GM12865 (cell line): Measurements from ENCODE around the gene ERP27.

Source experiments
- DNase-seq: peaks from one replicate; pipeline ENCODE4 v3.0.0; 2010; ENCODE audit warnings: low read depth
- H3K4me3 ChIP-seq: 2 replicates; pipeline ENCODE4 v1.5.1; 2011; ENCODE audit warnings: mild to moderate bottlenecking, low read depth, low read length, control low read depth
- TF ChIP-seq, protein P1 (sequence below): IDR thresholded peaks from 2 replicates; pipeline ENCODE4 v1.5.1; 2011; ENCODE audit warnings: low read length, control low read depth, low read depth, inconsistent platforms; ENCODE audit not compliant: insufficient read depth; ENCODE audit errors: missing control alignments

Gene ERP27

DNA sequence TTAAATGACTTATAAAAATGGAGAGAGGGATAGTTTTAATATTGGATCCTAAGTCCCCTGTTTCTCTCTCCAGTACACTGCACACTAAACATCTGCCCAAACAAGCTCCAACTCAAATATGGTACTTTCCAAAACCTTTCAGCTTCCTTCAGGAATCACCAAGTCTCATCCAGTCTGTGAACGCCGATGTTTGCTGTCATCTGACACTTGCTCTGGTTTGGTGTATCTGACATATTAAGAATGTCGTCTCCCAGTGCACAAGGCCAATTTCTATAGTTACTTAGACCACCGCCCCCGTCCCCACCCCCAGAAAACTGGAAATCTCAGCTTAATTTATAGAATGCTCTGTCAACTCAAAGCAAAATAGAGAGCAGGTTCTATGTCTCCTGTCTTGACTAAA lies 47.6 kb downstream of the ERP27 start:
- TF ChIP-seq, protein P1, sequence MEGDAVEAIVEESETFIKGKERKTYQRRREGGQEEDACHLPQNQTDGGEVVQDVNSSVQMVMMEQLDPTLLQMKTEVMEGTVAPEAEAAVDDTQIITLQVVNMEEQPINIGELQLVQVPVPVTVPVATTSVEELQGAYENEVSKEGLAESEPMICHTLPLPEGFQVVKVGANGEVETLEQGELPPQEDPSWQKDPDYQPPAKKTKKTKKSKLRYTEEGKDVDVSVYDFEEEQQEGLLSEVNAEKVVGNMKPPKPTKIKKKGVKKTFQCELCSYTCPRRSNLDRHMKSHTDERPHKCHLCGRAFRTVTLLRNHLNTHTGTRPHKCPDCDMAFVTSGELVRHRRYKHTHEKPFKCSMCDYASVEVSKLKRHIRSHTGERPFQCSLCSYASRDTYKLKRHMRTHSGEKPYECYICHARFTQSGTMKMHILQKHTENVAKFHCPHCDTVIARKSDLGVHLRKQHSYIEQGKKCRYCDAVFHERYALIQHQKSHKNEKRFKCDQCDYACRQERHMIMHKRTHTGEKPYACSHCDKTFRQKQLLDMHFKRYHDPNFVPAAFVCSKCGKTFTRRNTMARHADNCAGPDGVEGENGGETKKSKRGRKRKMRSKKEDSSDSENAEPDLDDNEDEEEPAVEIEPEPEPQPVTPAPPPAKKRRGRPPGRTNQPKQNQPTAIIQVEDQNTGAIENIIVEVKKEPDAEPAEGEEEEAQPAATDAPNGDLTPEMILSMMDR = no peak
- no peak overlapping the region for H3K4me3 ChIP-seq
- no peak for DNase-seq

GRCh38 chr12:14886271-14886670 lies 52.1 kb downstream of the ERP27 start:
- TF ChIP-seq, protein P1 = no peak
- no peak for DNase-seq
- H3K4me3 ChIP-seq = no peak overlapping the region

DNA sequence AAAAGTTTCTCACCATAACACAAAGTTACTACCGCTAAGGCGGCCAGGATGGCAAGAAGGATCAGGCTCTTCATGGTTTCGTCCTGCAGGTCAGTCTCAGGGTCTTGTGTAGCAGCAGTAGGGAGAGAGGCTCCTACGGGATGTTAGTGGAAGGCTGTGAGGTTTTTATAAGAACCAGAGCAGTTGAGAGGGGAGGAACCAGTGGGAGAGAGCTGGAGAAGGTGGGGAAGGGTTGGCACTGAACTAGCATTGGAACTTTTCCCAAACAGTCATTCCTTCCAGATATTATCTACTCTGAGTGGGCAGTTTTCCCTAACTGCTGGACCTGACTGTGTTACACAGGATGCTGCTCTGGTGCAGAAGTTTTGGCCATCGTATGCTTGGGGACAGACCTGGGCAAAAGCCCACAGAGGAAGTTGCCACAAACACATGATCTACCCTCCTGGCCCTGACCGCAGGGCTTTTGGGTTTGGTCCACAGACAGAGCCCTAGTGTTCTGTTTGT lies 52.6 kb downstream of the ERP27 start, which contains the start of gene MGP:
MGP (minus strand) TSS at position 137 of the 504 bp plus-strand sequence; CDS start at position 74, 63 bp downstream.
- no peak for DNase-seq
- TF ChIP-seq, protein P1 = no peak
- H3K4me3 ChIP-seq = no peak within 1 kb of the TSS

DNA sequence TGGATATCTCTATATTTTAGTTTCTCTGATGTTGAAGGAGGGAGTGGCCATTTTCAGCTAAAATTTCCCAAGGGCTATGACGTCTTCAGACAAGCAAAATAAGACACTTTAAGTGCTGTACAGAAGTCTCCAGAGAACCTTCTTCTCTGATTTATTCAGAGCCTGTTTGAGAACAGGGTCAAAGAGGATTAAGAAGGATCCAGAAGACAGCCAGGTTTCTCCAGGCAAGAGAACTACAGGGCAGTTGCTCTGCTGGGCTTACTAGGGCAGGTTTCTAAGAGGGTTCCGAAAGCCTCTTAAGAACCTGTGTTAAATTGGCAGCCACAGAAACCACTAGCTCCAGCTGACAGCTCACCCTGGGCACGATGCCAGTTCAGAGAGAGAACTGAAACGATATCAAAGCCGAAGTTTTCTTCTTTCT lies 53.9 kb downstream of the ERP27 start:
- peak; percentile 93 for DNase-seq
- H3K4me3 ChIP-seq = no peak overlapping the region
- TF ChIP-seq, protein P1 = no peak

DNA sequence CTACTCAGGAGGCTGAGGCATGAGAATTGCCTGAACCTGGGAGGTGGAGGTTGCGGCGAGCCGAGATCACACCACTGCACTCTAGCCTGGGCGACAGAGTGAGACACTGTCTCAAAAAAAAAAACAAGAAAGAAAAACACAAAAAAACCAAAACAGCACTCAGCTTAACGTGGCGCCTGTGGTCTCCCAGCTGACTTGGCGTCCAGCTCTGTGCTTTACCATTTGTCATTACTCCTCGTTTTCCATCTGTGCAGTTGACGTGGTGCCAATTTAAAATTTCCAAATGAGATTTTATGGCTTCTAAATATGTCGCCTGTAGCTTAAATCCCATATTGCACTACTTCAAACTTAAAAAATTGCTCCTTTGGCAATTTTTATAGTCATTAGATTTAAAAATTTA lies 54.7 kb downstream of the ERP27 start:
- no peak for DNase-seq
- TF ChIP-seq, protein P1 = no peak
- H3K4me3 ChIP-seq = no peak overlapping the region

DNA sequence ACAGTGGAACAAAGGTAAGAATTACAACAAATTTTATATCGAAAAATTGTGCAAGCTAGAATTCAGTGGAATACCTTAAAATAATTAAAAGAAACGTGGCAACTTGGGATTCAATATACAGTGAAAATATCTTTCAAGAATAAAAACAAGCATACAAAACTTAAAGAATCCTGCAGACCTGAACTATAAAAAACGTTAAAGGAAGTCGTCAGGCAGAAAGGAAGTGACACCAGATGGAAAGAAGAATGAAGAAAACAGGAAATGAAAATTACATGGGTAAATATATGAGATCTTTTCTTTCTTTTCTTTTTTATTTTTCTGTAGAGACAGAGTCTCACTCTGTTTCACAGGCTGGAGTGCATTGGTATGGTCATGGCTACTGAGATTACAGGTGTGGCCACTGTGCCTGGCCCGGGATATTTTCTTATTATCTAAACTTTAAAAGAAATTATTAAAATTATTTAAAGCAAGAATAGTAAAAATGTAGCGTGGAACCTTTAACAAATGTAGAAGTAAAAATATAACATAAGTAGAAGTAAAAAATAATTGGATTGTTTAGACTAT lies 57.4 kb downstream of the ERP27 start:
- TF ChIP-seq, protein P1 = no peak
- no peak for DNase-seq
- no peak overlapping the region for H3K4me3 ChIP-seq

GRCh38 chr12:14879222-14879933 lies 59.0 kb downstream of the ERP27 start:
- H3K4me3 ChIP-seq = no peak overlapping the region
- TF ChIP-seq, protein P1 = no peak
- DNase-seq = no peak
